GM13976 (cell line): ENCODE data around the gene ZCCHC24.

Source experiments
- DNase-seq: peaks from one replicate; pipeline ENCODE4 v3.0.0; 2012; ENCODE audit warnings: low spot score
- CTCF ChIP-seq: IDR thresholded peaks from 2 replicates; pipeline ENCODE4 v1.5.1; 2012; ENCODE audit warnings: borderline replicate concordance, mild to moderate bottlenecking; ENCODE audit not compliant: insufficient read depth; ENCODE audit errors: extremely low read depth, missing control alignments, control extremely low read depth
- in situ Hi-C: fragments of 300-500 bp; cut with MboI; formaldehyde crosslinking; loops from one replicate; pipeline ENCODE4 v1.12.0; 2022; ENCODE audit warnings: low sequenced_read_pairs, mixed read lengths, inconsistent platforms; ENCODE audit not compliant: unreplicated experiment

The ZCCHC24 gene

GRCh38 chr10:79390551-79391229 lies 54.7 kb downstream of the ZCCHC24 start:
- in situ Hi-C loops, result no loop called here
- peak; percentile 73 for DNase-seq
- peak; percentile 17 for TF ChIP-seq CTCF

GRCh38 chr10:79390057-79390456 lies 55.4 kb downstream of the ZCCHC24 start:
- in situ Hi-C loops, result no loop called here
- TF ChIP-seq CTCF, result no peak
- DNase-seq, result no peak

GRCh38 chr10:79387974-79388850 lies 57.2 kb downstream of the ZCCHC24 start:
- peak; percentile 28 for DNase-seq
- TF ChIP-seq CTCF, result no peak
- in situ Hi-C loops, result no loop called here

DNA sequence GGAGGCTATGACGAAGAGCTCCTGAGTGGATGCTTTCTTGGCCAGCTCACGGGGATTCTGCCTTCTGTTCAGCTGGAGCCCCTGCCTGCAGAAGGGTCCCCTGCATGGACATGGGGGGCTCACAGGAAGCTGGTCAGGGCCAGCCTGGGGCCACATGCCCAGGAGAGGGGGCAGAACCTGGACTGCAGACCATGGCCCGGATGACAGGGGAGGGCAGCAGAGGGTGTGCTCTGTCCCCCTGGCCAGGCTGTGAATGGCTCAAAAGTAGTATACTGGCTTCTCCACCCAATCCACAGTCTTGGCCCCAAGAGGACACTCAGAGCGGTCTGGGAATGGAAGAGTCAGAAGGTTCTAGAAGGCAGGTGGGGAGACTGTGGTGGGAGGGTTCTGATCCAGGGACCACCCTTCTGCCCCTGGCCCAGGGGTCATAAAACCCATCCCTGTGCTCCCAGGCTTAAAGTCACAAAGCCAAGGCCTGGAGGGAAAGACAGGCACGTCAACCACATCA lies 57.9 kb downstream of the ZCCHC24 start:
- in situ Hi-C loops, result no loop called here
- peak; percentile 29 for DNase-seq
- TF ChIP-seq CTCF, result no peak

DNA sequence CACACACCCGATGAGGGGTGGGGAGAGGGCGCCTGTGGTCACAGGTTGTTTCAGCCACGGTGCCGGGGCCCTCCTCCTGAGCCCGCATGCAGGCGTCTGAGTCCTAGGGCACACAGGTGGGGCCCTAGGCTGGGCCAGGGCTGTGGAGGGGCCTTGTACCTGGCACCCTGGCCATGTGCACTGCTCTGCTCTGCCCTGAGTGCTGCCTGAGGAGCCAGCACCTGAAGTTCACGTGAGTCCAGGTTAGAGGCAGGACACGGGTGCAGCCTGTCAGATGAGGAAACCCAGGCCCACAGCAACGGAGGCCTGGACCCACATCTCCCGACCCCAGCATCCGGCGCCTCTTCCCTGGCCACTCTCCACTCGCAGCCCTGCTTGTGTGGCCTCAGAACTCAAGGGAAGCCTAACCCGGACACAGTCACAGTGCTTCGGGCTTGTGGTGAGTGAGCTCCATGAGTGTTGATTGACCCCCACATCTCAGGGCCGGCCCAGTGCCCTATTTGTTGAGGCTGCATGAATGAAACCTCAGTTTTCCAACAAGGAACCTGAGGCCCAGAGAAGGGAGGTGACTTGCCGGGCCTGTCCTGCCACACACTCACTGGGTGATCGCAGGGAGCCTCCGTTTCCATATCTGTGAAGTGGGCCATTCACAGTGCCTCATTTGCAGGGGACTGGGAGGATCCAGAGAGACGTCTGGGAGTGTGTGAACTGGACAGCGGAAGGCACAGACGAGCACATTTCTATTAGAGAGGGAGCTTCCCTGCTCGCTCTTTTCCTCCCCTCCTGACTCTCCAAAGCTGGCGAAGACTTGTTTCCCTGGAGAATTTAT lies 58.6 kb downstream of the ZCCHC24 start:
- DNase-seq, result peak; percentile 41
- TF ChIP-seq CTCF, result no peak
- in situ Hi-C loops, result no loop called here
